RWPE2 (cell line): ENCODE data around the gene AKAP8L.

Source experiments
- ATAC-seq: fragments of 200-7000 bp; cut with Tn5 transposase; 3 replicates; pipeline ENCODE4 v1.9.1; 2021; ENCODE audit warnings: low read depth
- DNase-seq: peaks from one replicate; pipeline ENCODE4 v3.0.0-alpha.2; 2020; ENCODE audit warnings: low spot score
- H3K27ac ChIP-seq: fragments of 450-650 bp; 2 replicates; pipeline ENCODE4 v1.5.1; 2017; ENCODE audit warnings: mild to moderate bottlenecking; ENCODE audit not compliant: poor library complexity, severe bottlenecking
- H3K27me3 ChIP-seq: fragments of 250-450 bp; sonication (Bioruptor Pico); 2 replicates; pipeline ENCODE4 v1.5.1; 2021; ENCODE audit warnings: mild to moderate bottlenecking, moderate library complexity; ENCODE audit not compliant: insufficient read depth, poor library complexity, severe bottlenecking
- H3K36me3 ChIP-seq: fragments of 250-450 bp; sonication (Bioruptor Pico); 2 replicates; pipeline ENCODE4 v1.5.1; 2020; ENCODE audit warnings: low read depth, mild to moderate bottlenecking, moderate library complexity
- H3K4me1 ChIP-seq: fragments of 250-450 bp; sonication (Bioruptor Pico); 2 replicates; pipeline ENCODE4 v1.5.1; 2021; ENCODE audit warnings: mild to moderate bottlenecking, moderate library complexity; ENCODE audit not compliant: insufficient read depth, poor library complexity, severe bottlenecking
- H3K4me3 ChIP-seq: fragments of 250-450 bp; sonication (Bioruptor Pico); 2 replicates; pipeline ENCODE4 v1.5.1; 2021; ENCODE audit warnings: mild to moderate bottlenecking, moderate library complexity; ENCODE audit not compliant: severe bottlenecking
- H3K9me3 ChIP-seq: fragments of 250-450 bp; sonication (Bioruptor Pico); 2 replicates; pipeline ENCODE4 v1.5.1; 2021; ENCODE audit warnings: mild to moderate bottlenecking, moderate library complexity; ENCODE audit not compliant: severe bottlenecking
- TF ChIP-seq, protein P1 (sequence below): fragments of 450-650 bp; IDR thresholded peaks from one replicate; pipeline ENCODE4 v1.5.1; 2017; ENCODE audit warnings: mild to moderate bottlenecking, moderate library complexity; ENCODE audit not compliant: poor library complexity, severe bottlenecking

The AKAP8L gene

DNA sequence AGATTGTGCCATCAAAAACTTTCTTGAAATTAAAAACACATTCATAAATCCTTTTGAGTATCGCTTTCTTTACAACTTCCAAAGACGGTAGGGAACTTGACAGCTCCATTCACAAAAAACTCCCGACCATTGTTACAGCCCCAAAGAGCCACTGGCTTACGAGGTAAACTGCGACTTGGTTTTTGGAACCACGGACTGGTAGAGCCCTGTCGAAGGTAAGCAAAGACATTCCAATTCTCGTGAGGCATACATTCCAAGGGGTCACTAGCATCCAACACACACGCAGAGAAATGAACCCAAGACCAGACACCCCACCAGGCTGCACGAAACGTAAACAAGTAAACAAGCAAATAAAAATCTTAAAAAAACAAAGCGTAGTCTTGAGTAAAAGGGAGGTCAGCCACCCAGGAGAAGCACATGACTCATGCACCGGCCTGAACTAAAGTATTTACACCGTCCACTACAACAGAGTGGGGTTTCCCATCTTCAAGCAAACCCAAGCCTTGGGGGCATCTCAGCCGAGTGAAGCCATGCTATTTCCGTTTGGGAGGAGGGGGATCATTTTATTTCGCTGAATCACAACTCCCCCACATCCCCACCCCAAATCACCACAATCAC, 87.9 kb downstream of the AKAP8L start:
- Histone ChIP-seq H3K4me3 (peak overlapping the region; percentile 78), H3K27me3 (no peaks in the 10 kb centered on the region), H3K4me1 (peaks cover 23% of the 10 kb centered on the region), H3K27ac (peak overlapping the region; percentile 93), H3K36me3 (peaks cover 28% of the 10 kb centered on the region), H3K9me3 (no peaks in the 10 kb centered on the region)
- DNase-seq (peak; percentile 69), ATAC-seq (peak; percentile 81)
- TF ChIP-seq, protein P1, sequence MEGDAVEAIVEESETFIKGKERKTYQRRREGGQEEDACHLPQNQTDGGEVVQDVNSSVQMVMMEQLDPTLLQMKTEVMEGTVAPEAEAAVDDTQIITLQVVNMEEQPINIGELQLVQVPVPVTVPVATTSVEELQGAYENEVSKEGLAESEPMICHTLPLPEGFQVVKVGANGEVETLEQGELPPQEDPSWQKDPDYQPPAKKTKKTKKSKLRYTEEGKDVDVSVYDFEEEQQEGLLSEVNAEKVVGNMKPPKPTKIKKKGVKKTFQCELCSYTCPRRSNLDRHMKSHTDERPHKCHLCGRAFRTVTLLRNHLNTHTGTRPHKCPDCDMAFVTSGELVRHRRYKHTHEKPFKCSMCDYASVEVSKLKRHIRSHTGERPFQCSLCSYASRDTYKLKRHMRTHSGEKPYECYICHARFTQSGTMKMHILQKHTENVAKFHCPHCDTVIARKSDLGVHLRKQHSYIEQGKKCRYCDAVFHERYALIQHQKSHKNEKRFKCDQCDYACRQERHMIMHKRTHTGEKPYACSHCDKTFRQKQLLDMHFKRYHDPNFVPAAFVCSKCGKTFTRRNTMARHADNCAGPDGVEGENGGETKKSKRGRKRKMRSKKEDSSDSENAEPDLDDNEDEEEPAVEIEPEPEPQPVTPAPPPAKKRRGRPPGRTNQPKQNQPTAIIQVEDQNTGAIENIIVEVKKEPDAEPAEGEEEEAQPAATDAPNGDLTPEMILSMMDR: no peak
